ENCODE results near the gene NLRX1. TPM values are rescaled to one million over a fixed set of nuclear protein-coding genes. Genes with fewer than 3 reads are reported as not detected.
A peak's percentile ranks its signal among the peaks of the same experiment; 100 is the strongest.

The NLRX1 gene
- total RNA-seq, 1 donor from 2014 or later, result 32.2 TPM

- H3K36me3 ChIP-seq, result no peaks in the 10 kb centered on the region
- no peak for TF ChIP-seq CTCF (IDR thresholded peaks at IDR 0.05; ENCODE audit: borderline replicate concordance)
- H3K4me3 ChIP-seq, result peak overlapping the region; percentile 98
- peak; percentile 51 for DNase-seq
- intact Hi-C loops (cut with micrococcal nuclease), result no loop called here
- no peaks in the 10 kb centered on the region for H3K9me3 ChIP-seq (replicated peaks)
- no peaks in the 10 kb centered on the region for H3K27me3 ChIP-seq (ENCODE audit: low read depth)
- H3K27ac ChIP-seq (replicated peaks), result peak overlapping the region; percentile 99
- peaks cover 39% of the 10 kb centered on the region for H3K4me1 ChIP-seq
Measured at GRCh38 chr11:119206511-119207414, 38.2 kb downstream of the NLRX1 start.

- H3K36me3 ChIP-seq, result no peaks in the 10 kb centered on the region
- peak overlapping the region; percentile 99 for H3K27ac ChIP-seq (replicated peaks)
- intact Hi-C loops (cut with micrococcal nuclease), result no loop called here
- DNase-seq, result no peak
- H3K9me3 ChIP-seq (replicated peaks), result no peaks in the 10 kb centered on the region
- H3K4me1 ChIP-seq, result peaks cover 41% of the 10 kb centered on the region
- no peak for TF ChIP-seq CTCF (IDR thresholded peaks at IDR 0.05; ENCODE audit: borderline replicate concordance)
- H3K27me3 ChIP-seq (ENCODE audit: low read depth), result no peaks in the 10 kb centered on the region
- H3K4me3 ChIP-seq, result peak overlapping the region; percentile 98
Measured at GRCh38 chr11:119207415-119207960, 39.0 kb downstream of the NLRX1 start.

GRCh38 chr11:119209186-119209585, 40.7 kb downstream of the NLRX1 start:
- Histone ChIP-seq H3K4me3 (no peak overlapping the region), H3K4me1 (peaks cover 53% of the 10 kb centered on the region), H3K36me3 (no peaks in the 10 kb centered on the region), H3K27ac (replicated peaks) (no peak overlapping the region), H3K27me3 (ENCODE audit: low read depth) (no peaks in the 10 kb centered on the region), H3K9me3 (replicated peaks) (no peaks in the 10 kb centered on the region)
- no peak for TF ChIP-seq CTCF (IDR thresholded peaks at IDR 0.05; ENCODE audit: borderline replicate concordance)
- intact Hi-C loops (cut with micrococcal nuclease), result no loop called here
- no peak for DNase-seq

- Histone ChIP-seq H3K4me1 (peaks cover 52% of the 10 kb centered on the region), H3K27me3 (ENCODE audit: low read depth) (no peaks in the 10 kb centered on the region), H3K4me3 (no peak overlapping the region), H3K36me3 (no peaks in the 10 kb centered on the region), H3K27ac (replicated peaks) (no peak overlapping the region), H3K9me3 (replicated peaks) (no peaks in the 10 kb centered on the region)
- DNase-seq, result no peak
- TF ChIP-seq CTCF (IDR thresholded peaks at IDR 0.05; ENCODE audit: borderline replicate concordance), result no peak
- intact Hi-C loops (cut with micrococcal nuclease), result no loop called here
Measured at GRCh38 chr11:119210050-119210449, 41.5 kb downstream of the NLRX1 start.

- Histone ChIP-seq H3K4me1 (peaks cover 19% of the 10 kb centered on the region), H3K36me3 (no peaks in the 10 kb centered on the region), H3K4me3 (no peak overlapping the region), H3K27me3 (ENCODE audit: low read depth) (no peaks in the 10 kb centered on the region), H3K9me3 (replicated peaks) (no peaks in the 10 kb centered on the region), H3K27ac (replicated peaks) (no peak overlapping the region)
- no peak for DNase-seq
- intact Hi-C loops (cut with micrococcal nuclease), result no loop called here
- TF ChIP-seq CTCF (IDR thresholded peaks at IDR 0.05; ENCODE audit: borderline replicate concordance), result no peak
Measured at GRCh38 chr11:119218141-119218878, 49.8 kb downstream of the NLRX1 start.
